KMS-11 (cell line): ENCODE results near the gene ST3GAL4.
"Not testable (repeated sequence)": the region's sequence is repeated elsewhere in the genome, so short reads cannot be mapped to it uniquely, and the experiment has no call there.

Experiments used
- H2AFZ ChIP-seq: fragments of 200-600 bp; sonication (generic); 2 replicates; pipeline ENCODE4 v1.6.1; 2016; ENCODE audit warnings: antibody characterized with exemption, mixed run types, low read depth
- H3K27ac ChIP-seq: fragments of 200-600 bp; sonication (generic); 2 replicates; pipeline ENCODE4 v1.6.1; 2016; ENCODE audit warnings: mild to moderate bottlenecking, mixed run types
- H3K27me3 ChIP-seq: fragments of 200-600 bp; sonication (generic); 2 replicates; pipeline ENCODE4 v1.6.1; 2017; ENCODE audit warnings: mild to moderate bottlenecking, low read depth, mixed run types, moderate library complexity; ENCODE audit not compliant: insufficient read depth
- H3K36me3 ChIP-seq: fragments of 200-600 bp; sonication (generic); 2 replicates; pipeline ENCODE4 v1.6.1; 2017; ENCODE audit warnings: mild to moderate bottlenecking, mixed run types; ENCODE audit not compliant: insufficient read depth
- H3K4me1 ChIP-seq: fragments of 200-600 bp; sonication (generic); 2 replicates; pipeline ENCODE4 v1.6.1; 2016; ENCODE audit warnings: mild to moderate bottlenecking, low read depth, mixed run types; ENCODE audit not compliant: poor library complexity, severe bottlenecking
- H3K4me2 ChIP-seq: fragments of 200-600 bp; sonication (generic); 2 replicates; pipeline ENCODE4 v1.7.0; 2016; ENCODE audit warnings: mild to moderate bottlenecking, mixed run types
- H3K4me3 ChIP-seq: fragments of 200-600 bp; sonication (generic); IDR thresholded peaks from 2 replicates; pipeline ENCODE4 v1.6.1; 2017; ENCODE audit warnings: low read depth, low read length, mixed read lengths; ENCODE audit not compliant: insufficient read depth
- H3K79me2 ChIP-seq: fragments of 200-600 bp; sonication (generic); 2 replicates; pipeline ENCODE4 v1.6.1; 2016; ENCODE audit warnings: low read depth, mixed run types; ENCODE audit not compliant: insufficient read depth
- H3K9ac ChIP-seq: fragments of 200-600 bp; sonication (generic); 2 replicates; pipeline ENCODE4 v1.6.1; 2016; ENCODE audit warnings: mild to moderate bottlenecking, mixed run types
- H4K20me1 ChIP-seq: fragments of 200-600 bp; sonication (generic); 2 replicates; pipeline ENCODE4 v1.6.1; 2016; ENCODE audit warnings: mild to moderate bottlenecking, mixed run types; ENCODE audit not compliant: insufficient read depth
- TF ChIP-seq, protein P1 (sequence below): fragments of 200-600 bp; sonication (generic); conservative IDR thresholded peaks from 2 replicates; pipeline ENCODE4 v1.6.1; 2017; ENCODE audit warnings: low read depth, mild to moderate bottlenecking, antibody characterized with exemption, low read length, moderate library complexity, mixed read lengths

The ST3GAL4 gene

DNA sequence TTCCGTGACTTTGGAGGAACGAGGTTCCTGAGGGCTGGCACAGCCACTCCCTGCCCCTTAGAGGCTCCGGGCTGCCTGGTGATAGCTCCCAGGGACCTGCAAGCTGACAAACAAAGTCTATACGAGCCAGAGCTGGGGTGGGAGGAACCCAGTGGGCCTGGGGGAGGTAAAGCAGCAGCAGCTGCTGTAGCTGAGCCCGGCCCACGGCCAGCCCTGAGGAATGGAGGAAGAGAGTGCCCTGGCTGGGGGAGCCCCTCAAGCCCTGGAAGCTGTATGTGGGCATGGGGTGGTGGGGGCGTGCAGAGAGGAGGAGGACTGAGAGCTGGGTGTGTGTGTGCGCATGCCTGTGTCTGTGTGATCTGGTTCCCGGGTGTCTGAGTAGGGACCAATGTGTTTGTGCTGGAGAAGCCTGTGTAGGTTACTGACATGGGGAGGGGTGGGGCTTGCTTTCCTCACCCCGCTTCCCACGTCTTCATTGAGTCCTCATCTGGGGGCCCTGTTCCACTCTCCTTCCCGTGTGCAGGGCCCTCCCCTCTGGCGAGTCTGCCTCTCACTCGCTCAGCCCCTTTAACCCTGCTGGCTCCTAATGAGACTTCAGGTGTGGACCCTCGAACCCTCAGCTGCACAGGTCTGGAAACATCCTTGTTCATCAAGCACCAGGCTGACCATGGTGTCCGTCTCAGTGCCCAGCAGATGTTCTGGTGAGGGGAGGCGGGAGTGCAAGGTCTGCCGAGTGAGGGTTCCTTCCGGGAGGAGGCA lies 10.8 kb downstream of the ST3GAL4 start:
- Histone ChIP-seq H3K79me2 (no peaks in the 10 kb centered on the region), H3K4me2 (no peak overlapping the region), H3K9ac (no peak overlapping the region)

GRCh38 chr11:126366823-126367654 lies 11.6 kb downstream of the ST3GAL4 start:
- not testable (repeated sequence) for H3K79me2 ChIP-seq, H2AFZ ChIP-seq, H3K27ac ChIP-seq, H3K9ac ChIP-seq, H3K36me3 ChIP-seq, H3K4me3 ChIP-seq, H3K4me2 ChIP-seq, H3K4me1 ChIP-seq, H4K20me1 ChIP-seq, H3K27me3 ChIP-seq

More for the DNA sequence above, 10.8 kb downstream of the ST3GAL4 start:
- H3K36me3 ChIP-seq: no peaks in the 10 kb centered on the region
- no peak overlapping the region for H3K4me3 ChIP-seq
- TF ChIP-seq, protein P1, sequence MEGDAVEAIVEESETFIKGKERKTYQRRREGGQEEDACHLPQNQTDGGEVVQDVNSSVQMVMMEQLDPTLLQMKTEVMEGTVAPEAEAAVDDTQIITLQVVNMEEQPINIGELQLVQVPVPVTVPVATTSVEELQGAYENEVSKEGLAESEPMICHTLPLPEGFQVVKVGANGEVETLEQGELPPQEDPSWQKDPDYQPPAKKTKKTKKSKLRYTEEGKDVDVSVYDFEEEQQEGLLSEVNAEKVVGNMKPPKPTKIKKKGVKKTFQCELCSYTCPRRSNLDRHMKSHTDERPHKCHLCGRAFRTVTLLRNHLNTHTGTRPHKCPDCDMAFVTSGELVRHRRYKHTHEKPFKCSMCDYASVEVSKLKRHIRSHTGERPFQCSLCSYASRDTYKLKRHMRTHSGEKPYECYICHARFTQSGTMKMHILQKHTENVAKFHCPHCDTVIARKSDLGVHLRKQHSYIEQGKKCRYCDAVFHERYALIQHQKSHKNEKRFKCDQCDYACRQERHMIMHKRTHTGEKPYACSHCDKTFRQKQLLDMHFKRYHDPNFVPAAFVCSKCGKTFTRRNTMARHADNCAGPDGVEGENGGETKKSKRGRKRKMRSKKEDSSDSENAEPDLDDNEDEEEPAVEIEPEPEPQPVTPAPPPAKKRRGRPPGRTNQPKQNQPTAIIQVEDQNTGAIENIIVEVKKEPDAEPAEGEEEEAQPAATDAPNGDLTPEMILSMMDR: no peak
- no peak overlapping the region for H2AFZ ChIP-seq
- no peaks in the 10 kb centered on the region for H3K27me3 ChIP-seq
- no peak overlapping the region for H3K27ac ChIP-seq
- H4K20me1 ChIP-seq: no peaks in the 10 kb centered on the region
- no peaks in the 10 kb centered on the region for H3K4me1 ChIP-seq

- H3K36me3 ChIP-seq, H3K27me3 ChIP-seq, H3K4me2 ChIP-seq, H3K27ac ChIP-seq, H2AFZ ChIP-seq, H3K4me3 ChIP-seq, H4K20me1 ChIP-seq, H3K9ac ChIP-seq, H3K4me1 ChIP-seq, H3K79me2 ChIP-seq: not testable (repeated sequence)
Observed at GRCh38 chr11:126367806-126368205, 12.3 kb downstream of the ST3GAL4 start.

DNA sequence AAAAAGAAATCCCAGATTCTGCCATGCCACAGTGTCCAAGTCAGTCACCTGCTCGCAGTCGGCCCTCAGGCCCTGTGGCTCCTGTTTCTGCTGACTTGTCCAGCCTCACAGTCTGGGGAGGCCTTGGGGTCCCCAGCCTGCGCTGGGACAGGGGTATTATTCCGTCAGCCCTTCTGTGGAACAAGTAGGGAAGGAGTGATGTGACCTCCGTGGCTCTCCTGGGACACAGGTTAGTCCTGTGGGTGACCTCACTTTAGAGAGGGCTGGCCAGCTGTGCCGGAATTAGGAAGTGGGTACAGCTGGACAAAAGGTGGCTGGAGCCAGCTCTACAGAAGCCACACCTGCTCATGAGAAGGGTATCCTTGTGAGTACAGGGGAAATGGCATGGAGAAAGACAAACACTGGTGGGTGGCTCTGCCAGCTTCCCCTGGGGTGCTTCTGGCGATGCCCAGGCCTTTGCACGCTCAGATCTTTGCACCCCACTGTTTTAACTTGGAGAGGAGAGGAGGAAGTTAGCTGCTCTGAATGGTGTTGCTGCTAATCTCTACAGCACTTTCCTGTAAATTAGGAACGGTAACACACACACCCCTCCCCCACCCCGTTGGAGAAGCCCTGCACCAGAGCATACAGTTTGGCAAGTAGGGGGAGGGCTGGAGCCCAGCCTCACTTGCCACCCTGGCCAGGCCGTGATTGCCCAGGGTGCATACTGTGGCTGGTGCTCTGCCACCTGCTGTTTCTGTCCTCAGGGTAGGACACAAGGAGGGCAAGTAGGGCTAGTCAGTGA lies 13.0 kb downstream of the ST3GAL4 start:
- not testable (repeated sequence) for H3K79me2 ChIP-seq, H3K27ac ChIP-seq, H2AFZ ChIP-seq, H4K20me1 ChIP-seq, H3K4me1 ChIP-seq, H3K4me2 ChIP-seq, H3K9ac ChIP-seq, H3K27me3 ChIP-seq, H3K4me3 ChIP-seq, H3K36me3 ChIP-seq

DNA sequence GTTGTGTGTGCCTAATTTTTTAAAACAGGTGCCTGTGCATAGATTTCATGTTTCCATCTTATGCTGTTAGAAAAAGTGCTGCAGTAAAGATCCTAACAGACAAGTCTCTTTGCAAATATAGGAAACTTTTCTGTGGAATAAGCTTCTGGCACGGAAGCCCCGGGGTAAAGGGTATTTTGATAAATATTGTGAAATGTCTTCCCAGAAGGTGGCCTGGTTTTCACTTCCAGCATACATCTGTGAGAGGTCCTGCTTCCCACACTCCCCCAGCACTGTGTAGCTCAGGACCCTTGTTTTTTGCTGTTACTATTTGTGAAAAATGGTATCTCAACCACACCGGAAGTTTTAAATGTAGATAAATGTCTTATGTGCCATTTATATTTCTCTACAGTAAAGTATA lies 14.5 kb downstream of the ST3GAL4 start:
- Histone ChIP-seq H3K36me3 (no peaks in the 10 kb centered on the region), H3K79me2 (no peaks in the 10 kb centered on the region), H3K4me1 (no peaks in the 10 kb centered on the region), H3K27me3 (no peaks in the 10 kb centered on the region), H3K9ac (no peak overlapping the region), H3K4me2 (no peak overlapping the region), H3K4me3 (no peak overlapping the region), H3K27ac (no peak overlapping the region), H2AFZ (no peak overlapping the region), H4K20me1 (no peaks in the 10 kb centered on the region)
- TF ChIP-seq, protein P1: no peak
